A549 (cell line): ENCODE data around the gene C1QTNF1.

Source experiments
- CHD2 ChIP-seq: fragments of 150-350 bp; IDR thresholded peaks from 2 replicates; pipeline ENCODE4 v1.6.1; 2014; ENCODE audit warnings: low read length; ENCODE audit not compliant: partially characterized antibody
- CHD4 ChIP-seq: fragments of 200-600 bp; sonication (generic); IDR thresholded peaks from 2 replicates; pipeline ENCODE4 v1.6.1; 2016; ENCODE audit warnings: antibody characterized with exemption, mild to moderate bottlenecking, borderline replicate concordance
- EP300 ChIP-seq, 2 experiments: fragments of >200 bp; sonication (Bioruptor Twin); formaldehyde crosslinking; IDR thresholded peaks; 2 replicates in 1 of 2; 3 replicates in 1 of 2; pipeline ENCODE4 v1.6.1; 2016 to 2017
- NR3C1 ChIP-seq: fragments of >200 bp; sonication (Bioruptor Twin); formaldehyde crosslinking; IDR thresholded peaks from 3 replicates; pipeline ENCODE4 v1.6.1; 2017

GRCh38 chr17:79028496-79029326, 4.7 kb downstream of the C1QTNF1 start:
- no peak for TF ChIP-seq NR3C1
- TF ChIP-seq EP300 (IDR thresholded peaks at IDR 0.05): no peak
- no peak for TF ChIP-seq CHD2
- TF ChIP-seq CHD4: no peak
